Keratinocyte (primary cell): ENCODE measurements around the gene GARNL3. TPM values are rescaled to one million over a fixed set of nuclear protein-coding genes. Genes with fewer than 3 reads are reported as not detected.

ENCODE experiments used
- DNase-seq: peaks from one replicate; pipeline ENCODE4 v3.0.0-alpha.2; 2011; ENCODE audit warnings: low read depth, missing footprints, low spot score
- FAIRE-seq: peaks from 2 replicates; lab custom pipeline; 2011; peaks lifted over from hg19 to GRCh38; lab: Jason Lieb, UNC
- H2AFZ ChIP-seq: 2 replicates; pipeline ENCODE4 v1.6.0; 2012; ENCODE audit warnings: low read length, control low read depth, inconsistent platforms; ENCODE audit not compliant: control insufficient read depth
- H3K27ac ChIP-seq: 2 replicates; pipeline ENCODE4 v1.5.1; 2011; ENCODE audit warnings: low read length; ENCODE audit not compliant: control insufficient read depth, insufficient read depth
- H3K27me3 ChIP-seq: 3 replicates; pipeline ENCODE4 v1.6.0; 2011; ENCODE audit warnings: low read length; ENCODE audit not compliant: control insufficient read depth, insufficient read depth; ENCODE audit errors: extremely low read depth
- H3K36me3 ChIP-seq, 2 experiments: 2 replicates in 1 of 2; 3 replicates in 1 of 2; pipeline ENCODE4 v1.5.1; 2011; ENCODE audit warnings: low read length in 2 of 2, mild to moderate bottlenecking in 1 of 2; ENCODE audit not compliant: control insufficient read depth in 2 of 2, insufficient read depth in 2 of 2; ENCODE audit errors: extremely low read depth in 1 of 2
- H3K4me1 ChIP-seq: 3 replicates; pipeline ENCODE4 v1.5.1; 2011; ENCODE audit warnings: low read length; ENCODE audit not compliant: control insufficient read depth, insufficient read depth; ENCODE audit errors: extremely low read depth
- H3K4me2 ChIP-seq: 3 replicates; pipeline ENCODE4 v1.6.0; 2011; ENCODE audit warnings: low read depth, low read length; ENCODE audit not compliant: control insufficient read depth, insufficient read depth; ENCODE audit errors: extremely low read depth
- H3K4me3 ChIP-seq, 3 experiments: fragments of 200-600 bp in 1 of 3; sonication (generic) in 1 of 3; 2 replicates in 2 of 3; 3 replicates in 1 of 3; pipeline ENCODE4 v1.5.1; 2011 to 2016; ENCODE audit warnings: low read length in 3 of 3, mild to moderate bottlenecking in 3 of 3, control low read depth in 2 of 3, inconsistent platforms in 1 of 3, low read depth in 1 of 3, mixed read lengths in 1 of 3, mixed run types in 1 of 3, moderate library complexity in 1 of 3; ENCODE audit not compliant: control insufficient read depth in 2 of 3, insufficient read depth in 2 of 3; ENCODE audit errors: extremely low read depth in 1 of 3
- H3K79me2 ChIP-seq: 2 replicates; pipeline ENCODE4 v1.6.0; 2012; ENCODE audit warnings: low read length; ENCODE audit not compliant: control insufficient read depth, insufficient read depth
- H3K9ac ChIP-seq: 3 replicates; pipeline ENCODE4 v1.6.0; 2011; ENCODE audit warnings: low read length; ENCODE audit not compliant: control insufficient read depth, insufficient read depth; ENCODE audit errors: extremely low read depth
- H3K9me1 ChIP-seq: 3 replicates; pipeline ENCODE4 v1.6.0; 2011; ENCODE audit warnings: low read length; ENCODE audit not compliant: control insufficient read depth, insufficient read depth; ENCODE audit errors: extremely low read depth
- H3K9me3 ChIP-seq: 2 replicates; pipeline ENCODE4 v1.5.1; 2012; ENCODE audit warnings: low read depth, low read length; ENCODE audit not compliant: control insufficient read depth
- H4K20me1 ChIP-seq: 3 replicates; pipeline ENCODE4 v1.6.0; 2011; ENCODE audit warnings: low read length; ENCODE audit not compliant: control insufficient read depth, insufficient read depth; ENCODE audit errors: extremely low read depth
- EZH2 ChIP-seq: IDR thresholded peaks from one replicate; pipeline ENCODE4 v1.6.1; 2012; ENCODE audit warnings: inconsistent platforms, mild to moderate bottlenecking, low read length, moderate library complexity
- dilution Hi-C: fragments of 300-500 bp; cut with MboI; formaldehyde crosslinking; loops from one replicate; pipeline ENCODE4 v1.7.0; 2020; ENCODE audit warnings: low sequenced_read_pairs; ENCODE audit not compliant: extremely low pct_ligation_motif_present
- polyA plus RNA-seq, 5 experiments: library from polyadenylated mRNA; depleted of rRNA in 3 of 5; stranded (reverse) in 3 of 5; stranded (forward) in 1 of 5; unstranded in 1 of 5; fragments of >200 nt; gene quantifications; 1 replicate in 1 of 5; 2 replicates in 3 of 5; 3 replicates in 1 of 5; pipeline versions ENCODE4 v1.2.1 to v1.2.3, GENCODE V29; 2011 to 2012; ENCODE audit warnings: missing spikeins in 2 of 5, low read depth in 1 of 5, low replicate concordance in 1 of 5
- TF ChIP-seq, protein P1 (sequence below), 3 experiments: IDR thresholded peaks in 1 of 3; conservative IDR thresholded peaks in 1 of 3; optimal IDR thresholded peaks in 1 of 3; 2 replicates in 2 of 3; 3 replicates in 1 of 3; pipeline versions ENCODE3 to v1.5.1; 2011; ENCODE audit warnings: low read length in 3 of 3, mild to moderate bottlenecking in 3 of 3, moderate library complexity in 2 of 3, control low read depth in 1 of 3, inconsistent platforms in 1 of 3; ENCODE audit not compliant: insufficient read depth in 2 of 3; ENCODE audit errors: extremely low read depth in 1 of 3

Gene GARNL3
- polyA plus RNA-seq, 1 donor (not counting 4 experiments of a cell fraction or from before 2014, with no cell fraction given) = 2.4 TPM

DNA sequence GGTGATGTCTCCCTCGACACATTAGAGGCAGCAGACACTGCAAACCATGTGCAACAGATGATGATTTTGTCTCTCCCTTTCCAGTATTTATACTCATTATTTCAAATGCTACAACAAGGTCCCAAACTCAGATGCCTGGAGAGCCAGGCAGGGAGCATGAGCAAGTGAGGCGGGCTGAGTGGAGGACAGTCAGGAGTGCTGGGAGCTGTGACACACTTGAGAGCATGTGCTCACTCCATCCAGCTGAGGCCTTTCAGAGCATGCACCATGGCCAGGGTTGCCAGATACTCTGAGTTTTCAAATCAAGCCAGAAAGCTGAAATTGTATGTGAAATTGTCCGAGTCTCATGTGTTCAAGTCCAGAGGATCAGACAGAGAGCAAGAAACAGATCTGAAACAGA lies 76.6 kb downstream of the GARNL3 start:
- TF ChIP-seq EZH2 = no peak
- TF ChIP-seq, protein P1, sequence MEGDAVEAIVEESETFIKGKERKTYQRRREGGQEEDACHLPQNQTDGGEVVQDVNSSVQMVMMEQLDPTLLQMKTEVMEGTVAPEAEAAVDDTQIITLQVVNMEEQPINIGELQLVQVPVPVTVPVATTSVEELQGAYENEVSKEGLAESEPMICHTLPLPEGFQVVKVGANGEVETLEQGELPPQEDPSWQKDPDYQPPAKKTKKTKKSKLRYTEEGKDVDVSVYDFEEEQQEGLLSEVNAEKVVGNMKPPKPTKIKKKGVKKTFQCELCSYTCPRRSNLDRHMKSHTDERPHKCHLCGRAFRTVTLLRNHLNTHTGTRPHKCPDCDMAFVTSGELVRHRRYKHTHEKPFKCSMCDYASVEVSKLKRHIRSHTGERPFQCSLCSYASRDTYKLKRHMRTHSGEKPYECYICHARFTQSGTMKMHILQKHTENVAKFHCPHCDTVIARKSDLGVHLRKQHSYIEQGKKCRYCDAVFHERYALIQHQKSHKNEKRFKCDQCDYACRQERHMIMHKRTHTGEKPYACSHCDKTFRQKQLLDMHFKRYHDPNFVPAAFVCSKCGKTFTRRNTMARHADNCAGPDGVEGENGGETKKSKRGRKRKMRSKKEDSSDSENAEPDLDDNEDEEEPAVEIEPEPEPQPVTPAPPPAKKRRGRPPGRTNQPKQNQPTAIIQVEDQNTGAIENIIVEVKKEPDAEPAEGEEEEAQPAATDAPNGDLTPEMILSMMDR (optimal IDR thresholded peaks at IDR 0.05 in 1 of 3, IDR thresholded peaks at IDR 0.05 in 1 of 3, conservative IDR thresholded peaks at IDR 0.05 in 1 of 3; ENCODE audit: extremely low read depth in 1 of 3, insufficient read depth in 2 of 3, low read length in 3 of 3) = no peak
- Histone ChIP-seq H3K27ac (no peak overlapping the region), H3K9me3 (no peaks in the 10 kb centered on the region), H3K9ac (no peak overlapping the region), H3K4me1 (peaks cover 24% of the 10 kb centered on the region), H3K79me2 (no peaks in the 10 kb centered on the region), H3K27me3 (no peaks in the 10 kb centered on the region), H3K4me2 (no peak overlapping the region), H4K20me1 (no peaks in the 10 kb centered on the region), H3K36me3 (peaks cover 4% of the 10 kb centered on the region in 2 experiments), H2AFZ (no peak overlapping the region), H3K4me3 (no peak overlapping the region), H3K9me1 (no peaks in the 10 kb centered on the region)
- FAIRE-seq (no peak), DNase-seq (no peak)
- dilution Hi-C loops = no loop called here

DNA sequence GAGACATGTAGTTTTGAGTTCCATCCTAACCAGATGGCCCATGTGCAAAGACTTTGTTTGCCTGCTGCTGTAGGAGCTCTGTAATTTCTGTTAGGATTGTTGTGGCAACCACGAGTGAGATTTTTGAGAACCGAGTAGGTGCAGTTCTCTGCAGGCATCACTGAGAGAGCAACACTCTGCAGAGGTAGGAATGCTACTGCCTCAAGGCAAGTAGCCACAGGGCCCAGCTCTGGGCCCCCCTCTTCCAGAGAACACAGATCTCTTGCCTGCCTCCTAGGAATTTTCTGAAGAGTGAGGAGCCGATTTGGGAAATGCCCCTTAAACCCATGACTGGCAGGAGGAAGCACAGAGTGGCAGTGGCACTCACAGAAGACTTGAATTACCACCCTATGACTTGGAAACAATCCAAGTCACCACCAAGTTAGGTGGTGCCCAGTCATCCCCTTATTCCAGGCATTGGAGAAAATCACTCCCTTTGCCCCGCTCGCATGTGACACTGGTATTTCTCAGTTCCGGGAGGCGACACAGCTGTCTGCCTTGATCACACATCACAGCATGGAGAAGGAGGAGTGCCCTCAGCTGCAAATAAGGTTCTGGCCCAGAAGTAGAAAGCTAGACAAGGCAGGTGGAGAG lies 79.9 kb downstream of the GARNL3 start:
- FAIRE-seq (no peak), DNase-seq (no peak)
- no peaks in the 10 kb centered on the region for H4K20me1 ChIP-seq
- dilution Hi-C loops = no loop called here
- no peaks in the 10 kb centered on the region for H3K9me3 ChIP-seq
- H3K4me1 ChIP-seq = peaks cover 6% of the 10 kb centered on the region
- H3K4me2 ChIP-seq = no peak overlapping the region
- TF ChIP-seq EZH2 = no peak
- TF ChIP-seq, protein P1 (optimal IDR thresholded peaks at IDR 0.05 in 1 of 3, IDR thresholded peaks at IDR 0.05 in 1 of 3, conservative IDR thresholded peaks at IDR 0.05 in 1 of 3; ENCODE audit: extremely low read depth in 1 of 3, insufficient read depth in 2 of 3, low read length in 3 of 3) = no peak
- no peaks in the 10 kb centered on the region for H3K27me3 ChIP-seq
- H3K9me1 ChIP-seq = no peaks in the 10 kb centered on the region
- peaks cover 0 to 4% of the 10 kb centered on the region in 2 experiments for H3K36me3 ChIP-seq
- no peak overlapping the region for H2AFZ ChIP-seq
- H3K27ac ChIP-seq = no peak overlapping the region
- H3K4me3 ChIP-seq = no peak overlapping the region
- H3K9ac ChIP-seq = no peak overlapping the region
- H3K79me2 ChIP-seq = no peaks in the 10 kb centered on the region
